Upper lobe of right lung (tissue), 1 donor: ENCODE data around the gene STXBP2. TPM values are rescaled to one million over a fixed set of nuclear protein-coding genes. Genes with fewer than 3 reads are reported as not detected.

ENCODE experiments used
- ATAC-seq: fragments of 200-7000 bp; cut with Tn5 transposase; one replicate; pipeline ENCODE4 v1.9.1; 2020; ENCODE audit warnings: mild to moderate bottlenecking, moderate library complexity
- DNase-seq: peaks from one replicate; pipeline ENCODE4 v3.0.0-alpha.2; 2020
- H3K27ac ChIP-seq: fragments of 200-600 bp; one replicate; pipeline ENCODE4 v1.8.0; 2022
- H3K27me3 ChIP-seq: fragments of 200-600 bp; one replicate; pipeline ENCODE4 v1.8.0; 2022; ENCODE audit warnings: mild to moderate bottlenecking
- H3K36me3 ChIP-seq: fragments of 200-600 bp; one replicate; pipeline ENCODE4 v1.8.0; 2022
- H3K4me1 ChIP-seq: fragments of 200-600 bp; one replicate; pipeline ENCODE4 v1.8.0; 2022
- H3K4me3 ChIP-seq: fragments of 200-600 bp; one replicate; pipeline ENCODE4 v1.8.0; 2022; ENCODE audit warnings: mild to moderate bottlenecking
- H3K9me3 ChIP-seq: fragments of 200-600 bp; one replicate; pipeline ENCODE4 v1.8.0; 2022
- CTCF ChIP-seq: fragments of 200-600 bp; IDR thresholded peaks from one replicate; pipeline ENCODE4 v1.8.0; 2022; ENCODE audit warnings: antibody characterized with exemption
- intact Hi-C: fragments of 100-400 bp; cut with DNase I; formaldehyde crosslinking; loops from one replicate; pipeline ENCODE4 v1.11.0; 2022
- total RNA-seq: library from RNA; stranded (reverse); fragmentation: NEBNext Ultra II Directional; extraction: Animal tissue kit (Norgen Biotek cat#: 25700); gene quantifications from one replicate; pipeline ENCODE4 v1.2.1, GENCODE V29; 2021
- donor health status: DM: no; HTN: yes; CAD: no; lungs with severe emphysema.

The STXBP2 gene
- total RNA-seq, 1 donor from 2014 or later: 162 TPM

GRCh38 chr19:7620442-7621412 is 16.2 kb upstream of the STXBP2 start:
- Histone ChIP-seq H3K36me3 (peaks cover 72% of the 10 kb centered on the region), H3K4me1 (peaks cover 8% of the 10 kb centered on the region), H3K27ac (peak overlapping the region; percentile 83), H3K4me3 (no peak overlapping the region), H3K9me3 (no peaks in the 10 kb centered on the region), H3K27me3 (no peaks in the 10 kb centered on the region)
- no peak for TF ChIP-seq CTCF
- ATAC-seq (no peak), DNase-seq (peak; percentile 68)
- intact Hi-C loops: no loop called here

DNA sequence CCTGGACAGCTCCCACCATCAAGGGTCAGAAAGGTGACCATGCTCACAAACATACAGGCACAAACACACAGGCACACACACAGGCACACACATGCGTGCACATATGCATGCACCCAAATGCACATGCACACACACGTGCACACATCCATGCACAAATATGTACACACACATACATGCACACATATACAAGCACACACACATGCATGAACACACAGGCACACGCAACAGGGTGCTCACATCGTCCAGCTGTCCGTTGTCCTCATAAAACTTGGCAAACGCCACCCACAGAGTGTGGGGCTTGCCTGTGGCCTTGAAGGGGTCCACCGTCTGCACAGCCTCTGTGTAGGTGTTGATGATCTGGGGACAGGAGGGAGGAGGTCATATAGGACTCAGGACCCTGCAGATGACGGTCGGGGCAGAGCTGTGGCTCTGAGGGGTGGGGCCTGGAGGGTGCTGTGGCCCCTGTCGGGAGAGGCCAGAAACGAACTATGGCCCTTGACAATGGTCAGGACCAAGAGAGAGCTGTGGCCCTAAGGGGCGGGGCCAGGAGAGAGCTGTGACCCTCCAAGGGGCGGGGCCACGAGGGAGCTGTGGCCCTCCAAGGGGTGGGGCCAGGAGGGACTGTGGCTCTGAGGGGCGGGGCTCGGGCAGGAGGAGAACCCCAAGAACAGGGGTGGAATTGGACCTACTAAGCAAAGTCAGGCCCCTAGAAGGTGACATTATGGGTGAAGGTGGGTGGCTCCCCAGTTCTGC is 13.8 kb upstream of the STXBP2 start:
- Histone ChIP-seq H3K27ac (no peak overlapping the region), H3K27me3 (no peaks in the 10 kb centered on the region), H3K4me3 (no peak overlapping the region), H3K9me3 (no peaks in the 10 kb centered on the region), H3K4me1 (peaks cover 4% of the 10 kb centered on the region), H3K36me3 (peaks cover 82% of the 10 kb centered on the region)
- no peak for ATAC-seq
- no peak for DNase-seq
- no peak for TF ChIP-seq CTCF
- intact Hi-C loops: no loop called here

- Histone ChIP-seq H3K27ac (no peak overlapping the region), H3K4me3 (no peak overlapping the region), H3K27me3 (no peaks in the 10 kb centered on the region), H3K9me3 (no peaks in the 10 kb centered on the region), H3K4me1 (peaks cover 8% of the 10 kb centered on the region), H3K36me3 (peaks cover 80% of the 10 kb centered on the region)
- DNase-seq (peak; percentile 65), ATAC-seq (no peak)
- intact Hi-C loops: no loop called here
- no peak for TF ChIP-seq CTCF
Measured at GRCh38 chr19:7623725-7624603, 12.9 kb upstream of the STXBP2 start.

- no peaks in the 10 kb centered on the region for H3K9me3 ChIP-seq
- peaks cover 72% of the 10 kb centered on the region for H3K36me3 ChIP-seq
- no peak for ATAC-seq
- no peak overlapping the region for H3K4me3 ChIP-seq
- intact Hi-C loops: no loop called here
- H3K4me1 ChIP-seq: peaks cover 8% of the 10 kb centered on the region
- no peaks in the 10 kb centered on the region for H3K27me3 ChIP-seq
- TF ChIP-seq CTCF: no peak
- H3K27ac ChIP-seq: no peak overlapping the region
- no peak for DNase-seq
Measured at GRCh38 chr19:7624810-7625209, 12.1 kb upstream of the STXBP2 start.

DNA sequence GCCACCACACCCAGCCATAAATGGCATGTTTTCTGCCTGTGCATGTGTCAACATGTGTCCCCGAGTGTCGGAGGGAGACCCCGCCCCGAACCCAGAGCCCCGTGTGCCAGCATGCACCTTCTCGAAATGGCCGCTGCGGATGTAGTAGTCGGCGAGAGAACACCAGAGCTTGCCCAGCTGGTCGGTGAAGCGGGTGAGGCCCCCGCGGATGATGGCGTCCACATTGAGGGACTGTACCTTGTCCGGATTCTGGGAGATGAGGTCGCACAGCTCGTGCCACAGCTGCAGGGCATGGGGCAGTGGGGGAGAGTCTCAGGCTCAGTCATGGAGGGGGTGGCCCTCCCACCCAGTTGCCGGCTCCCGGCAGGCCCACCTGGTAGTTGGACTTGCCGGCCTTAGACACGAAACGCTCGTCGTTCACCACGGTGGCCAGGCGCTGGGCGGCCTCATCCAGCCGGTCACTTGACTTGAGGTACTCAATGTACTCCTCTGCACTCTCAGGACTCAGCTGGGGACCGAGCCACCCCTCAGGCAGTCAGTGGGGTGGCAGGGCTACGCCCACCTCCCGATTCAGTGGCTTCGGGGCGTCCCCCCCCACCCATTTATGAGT is 11.0 kb upstream of the STXBP2 start:
- Histone ChIP-seq H3K9me3 (no peaks in the 10 kb centered on the region), H3K36me3 (peaks cover 61% of the 10 kb centered on the region), H3K4me3 (no peak overlapping the region), H3K27me3 (no peaks in the 10 kb centered on the region), H3K27ac (no peak overlapping the region), H3K4me1 (peaks cover 16% of the 10 kb centered on the region)
- DNase-seq: peak; percentile 64
- ATAC-seq: no peak
- TF ChIP-seq CTCF: no peak
- intact Hi-C loops: no loop called here
